HEK293 (cell line): Measurements from ENCODE around the gene NMNAT1.

ENCODE experiments used
- CTCF ChIP-seq: fragments of 450-650 bp; formaldehyde crosslinking; IDR thresholded peaks from 2 replicates; pipeline ENCODE4 v1.5.1; 2016; ENCODE audit warnings: missing biosample characterization, missing genetic modification characterization
- HOXC10 ChIP-seq: sonication (generic); formaldehyde crosslinking; IDR thresholded peaks from 2 replicates; pipeline ENCODE4 v1.8.1; 2023; ENCODE audit warnings: mild to moderate bottlenecking, missing genetic modification reagents
- TRIM28 ChIP-seq: IDR thresholded peaks from 2 replicates; pipeline ENCODE4 v1.6.1; 2011; ENCODE audit warnings: low read length, control low read depth, borderline replicate concordance
- ZNF184 ChIP-seq: fragments of 450-650 bp; IDR thresholded peaks from 2 replicates; pipeline ENCODE4 v1.5.1; 2018; ENCODE audit warnings: missing biosample characterization, mild to moderate bottlenecking, missing genetic modification characterization
- ZNF843 ChIP-seq: fragments of 450-650 bp; formaldehyde crosslinking; IDR thresholded peaks from 2 replicates; pipeline ENCODE4 v1.5.1; 2016; ENCODE audit warnings: missing biosample characterization, missing genetic modification characterization

GRCh38 chr1:10001016-10001665, 57.9 kb downstream of the NMNAT1 start:
- no peak for TF ChIP-seq CTCF (tag by site-specific recombination)
- no peak for TF ChIP-seq ZNF843 (tag by site-specific recombination)
- TF ChIP-seq TRIM28, result no peak
- TF ChIP-seq HOXC10 (CRISPR knock-in tag), result no peak
- TF ChIP-seq ZNF184 (tag by site-specific recombination), result no peak
